D721Med (cell line): Measurements from ENCODE around the gene SAFB.

Experiments used
- DNase-seq: peaks from one replicate; pipeline ENCODE4 v3.0.0; 2011; ENCODE audit warnings: low spot score; ENCODE audit not compliant: insufficient read length
- FAIRE-seq: peaks from 2 replicates; lab custom pipeline; 2011; peaks lifted over from hg19 to GRCh38; lab: Jason Lieb, UNC
- TF ChIP-seq, protein P1 (sequence below): IDR thresholded peaks from 2 replicates; pipeline ENCODE4 v1.5.1; 2012; ENCODE audit warnings: mild to moderate bottlenecking, control low read depth; ENCODE audit not compliant: insufficient read depth; ENCODE audit errors: missing control alignments

SAFB gene

DNA sequence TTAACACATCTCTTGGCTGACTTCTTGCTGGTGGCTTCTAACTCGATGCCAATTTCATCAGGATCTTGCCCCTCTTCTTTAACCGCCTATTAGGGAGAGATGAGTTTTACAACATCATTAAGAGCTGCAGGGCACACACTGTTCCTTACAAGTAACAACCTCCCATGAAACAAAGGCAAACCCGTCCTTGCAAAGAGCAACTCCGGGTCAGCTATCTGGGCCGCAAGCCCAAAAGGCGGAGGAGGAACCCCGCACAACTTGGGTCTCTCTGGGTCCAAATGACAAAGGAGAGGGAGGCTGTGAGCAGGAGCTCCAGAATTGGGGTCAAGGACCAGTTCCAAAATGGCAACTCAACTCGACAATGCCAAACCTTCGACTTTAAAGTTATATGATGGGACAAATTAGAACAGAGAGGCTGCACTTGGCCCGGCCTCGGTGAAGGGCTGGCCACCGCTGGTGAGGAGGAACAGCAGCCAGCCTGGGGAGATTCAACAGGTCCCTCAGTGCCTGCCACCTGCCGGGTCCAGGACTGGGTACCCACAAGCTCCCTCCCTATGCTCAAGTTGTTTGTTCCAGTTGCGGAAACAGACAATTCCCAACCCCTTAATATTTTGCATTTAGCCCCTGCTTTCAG, 1.5 kb upstream of the SAFB start:
- TF ChIP-seq, protein P1, sequence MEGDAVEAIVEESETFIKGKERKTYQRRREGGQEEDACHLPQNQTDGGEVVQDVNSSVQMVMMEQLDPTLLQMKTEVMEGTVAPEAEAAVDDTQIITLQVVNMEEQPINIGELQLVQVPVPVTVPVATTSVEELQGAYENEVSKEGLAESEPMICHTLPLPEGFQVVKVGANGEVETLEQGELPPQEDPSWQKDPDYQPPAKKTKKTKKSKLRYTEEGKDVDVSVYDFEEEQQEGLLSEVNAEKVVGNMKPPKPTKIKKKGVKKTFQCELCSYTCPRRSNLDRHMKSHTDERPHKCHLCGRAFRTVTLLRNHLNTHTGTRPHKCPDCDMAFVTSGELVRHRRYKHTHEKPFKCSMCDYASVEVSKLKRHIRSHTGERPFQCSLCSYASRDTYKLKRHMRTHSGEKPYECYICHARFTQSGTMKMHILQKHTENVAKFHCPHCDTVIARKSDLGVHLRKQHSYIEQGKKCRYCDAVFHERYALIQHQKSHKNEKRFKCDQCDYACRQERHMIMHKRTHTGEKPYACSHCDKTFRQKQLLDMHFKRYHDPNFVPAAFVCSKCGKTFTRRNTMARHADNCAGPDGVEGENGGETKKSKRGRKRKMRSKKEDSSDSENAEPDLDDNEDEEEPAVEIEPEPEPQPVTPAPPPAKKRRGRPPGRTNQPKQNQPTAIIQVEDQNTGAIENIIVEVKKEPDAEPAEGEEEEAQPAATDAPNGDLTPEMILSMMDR: no peak
- FAIRE-seq (no peak), DNase-seq (no peak)

DNA sequence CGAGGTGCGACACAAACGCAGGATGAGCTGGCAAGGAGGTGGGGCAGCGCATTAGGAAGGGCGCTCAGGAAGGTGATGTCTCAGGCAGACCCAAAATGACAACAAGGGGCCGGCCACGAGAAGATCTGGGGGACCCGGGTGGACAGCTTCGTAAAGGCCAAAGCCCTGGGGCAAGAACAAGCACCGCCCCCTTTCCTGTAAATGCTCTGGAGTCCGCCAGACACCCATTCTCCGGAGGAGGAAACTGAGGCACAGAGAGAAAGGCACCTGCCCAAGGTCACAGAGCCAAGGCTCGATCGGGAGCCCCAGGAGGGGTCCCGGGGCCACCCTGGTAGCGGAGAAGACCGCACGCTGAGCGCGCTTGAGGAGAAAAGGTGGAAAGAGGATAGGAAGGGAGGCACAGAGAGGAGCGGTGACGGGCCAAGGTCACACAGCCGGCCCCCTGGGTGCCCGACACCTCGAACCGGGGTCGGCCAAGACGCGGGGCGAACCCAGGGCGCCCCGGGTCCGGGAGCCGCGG, 878 bp upstream of the SAFB start:
- no peak for FAIRE-seq
- TF ChIP-seq, protein P1: no peak
- no peak for DNase-seq

DNA sequence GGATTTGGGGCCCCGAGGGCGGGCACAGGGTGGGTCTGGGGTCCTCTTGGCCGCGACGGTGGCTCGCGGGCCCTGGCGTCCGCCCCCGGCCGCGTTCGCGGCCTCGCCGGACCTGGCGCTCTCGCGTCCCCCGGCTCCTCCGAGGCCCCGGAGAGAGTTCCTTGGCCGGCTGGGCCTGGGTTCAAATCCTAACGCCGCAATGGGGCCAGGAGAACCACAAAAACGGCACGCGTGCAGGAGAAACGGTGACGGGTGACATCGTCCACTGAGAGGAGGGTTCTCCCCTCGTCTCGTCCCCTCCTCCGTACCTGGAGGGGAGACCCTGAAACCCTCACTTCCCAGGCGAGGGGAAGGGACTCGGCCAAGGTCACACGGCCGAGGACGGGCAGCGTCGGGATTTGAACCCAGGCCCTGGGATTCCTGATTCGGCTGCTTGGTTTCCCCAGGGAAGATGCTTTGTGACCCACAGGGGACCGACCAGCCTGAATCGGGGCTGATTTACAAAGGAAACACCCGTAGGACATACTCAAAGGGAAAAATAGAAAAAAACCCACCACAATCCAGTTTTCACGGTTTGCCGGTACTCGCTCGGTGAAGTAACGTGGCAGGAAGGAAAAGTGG, 624 bp downstream of the SAFB start:
- no peak for FAIRE-seq
- TF ChIP-seq, protein P1: no peak
- no peak for DNase-seq

- DNase-seq: no peak
- FAIRE-seq: no peak
- TF ChIP-seq, protein P1: no peak
Measured at GRCh38 chr19:5624018-5624663, 1.3 kb downstream of the SAFB start.

DNA sequence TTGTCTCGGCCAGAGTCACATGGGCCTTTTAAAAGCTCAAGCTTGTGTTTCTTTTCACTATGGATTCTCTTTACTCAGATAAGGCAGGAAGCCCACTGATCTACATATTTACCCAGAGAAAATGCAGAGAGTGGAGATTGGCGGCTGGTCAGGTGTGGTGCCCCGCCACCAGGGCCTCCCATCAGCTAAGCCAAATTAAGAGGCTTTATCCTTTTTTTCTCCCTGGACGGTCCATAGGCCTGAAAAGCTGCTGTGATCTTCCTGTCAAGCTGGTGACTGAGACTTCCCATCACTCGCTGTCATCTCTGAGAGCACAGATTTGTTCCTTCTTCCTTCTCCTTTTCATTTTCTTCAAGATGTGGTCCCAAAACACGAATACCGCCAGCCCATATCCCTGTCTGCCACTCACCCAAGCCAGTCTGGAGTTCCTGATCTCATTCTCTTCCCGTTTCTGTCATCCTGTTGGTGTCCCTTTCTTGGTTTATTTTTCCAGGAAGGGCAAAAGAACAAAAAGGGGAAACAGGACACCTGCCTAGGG, 1.9 kb downstream of the SAFB start:
- TF ChIP-seq, protein P1: no peak
- FAIRE-seq: no peak
- no peak for DNase-seq

- FAIRE-seq (no peak), DNase-seq (no peak)
- TF ChIP-seq, protein P1: no peak
Measured at GRCh38 chr19:5625641-5626040, 2.8 kb downstream of the SAFB start.
